H1 (cell line): Measurements from ENCODE around the gene TYRO3. TPM values are rescaled to one million over a fixed set of nuclear protein-coding genes. Genes with fewer than 3 reads are reported as not detected.
A peak's percentile ranks its signal among the peaks of the same experiment; 100 is the strongest.

ENCODE experiments used
- CTCF ChIA-PET: fragments of 300-600 bp; sonication (Branson Sonifier 250); formaldehyde crosslinking; loops from one replicate; lab custom pipeline; 2021; ENCODE audit not compliant: partially characterized antibody; lab: Charles Lee
- POLR2A ChIA-PET: fragments of 300-600 bp; sonication (Branson Sonifier 250); formaldehyde crosslinking; loops from one replicate; lab custom pipeline; 2021; ENCODE audit warnings: inconsistent platforms; ENCODE audit not compliant: partially characterized antibody; lab: Charles Lee
- DNase-seq, 2 experiments: peaks; one replicate each; pipeline versions ENCODE4 v3.0.0 to v3.0.0-alpha.2; 2010 to 2022; ENCODE audit warnings: low spot score in 2 of 2, low read depth in 1 of 2, mixed read lengths in 1 of 2
- FAIRE-seq: peaks from 2 replicates; lab custom pipeline; 2011; peaks lifted over from hg19 to GRCh38; lab: Jason Lieb, UNC
- H2AFZ ChIP-seq: 2 replicates; pipeline ENCODE4 v1.8.1; 2012; ENCODE audit warnings: low read length, inconsistent platforms
- H2AK5ac ChIP-seq: 2 replicates; pipeline ENCODE4 v1.6.1; 2013; ENCODE audit warnings: low read depth, low read length
- H2BK120ac ChIP-seq: replicated peaks from 2 replicates; pipeline ENCODE3; 2013; ENCODE audit warnings: low read depth, low read length, inconsistent platforms
- H2BK12ac ChIP-seq: 2 replicates; pipeline ENCODE4 v1.6.1; 2013; ENCODE audit warnings: low read depth, low read length
- H2BK15ac ChIP-seq: 2 replicates; pipeline ENCODE4 v1.6.1; 2013; ENCODE audit warnings: low read length
- H2BK20ac ChIP-seq: 2 replicates; pipeline ENCODE4 v1.6.1; 2013; ENCODE audit warnings: low read length
- H2BK5ac ChIP-seq: 2 replicates; pipeline ENCODE4 v1.6.1; 2013; ENCODE audit warnings: low read depth, low read length
- H3K14ac ChIP-seq: 2 replicates; pipeline ENCODE4 v1.6.1; 2013; ENCODE audit warnings: inconsistent platforms; ENCODE audit not compliant: insufficient read length
- H3K18ac ChIP-seq: 2 replicates; pipeline ENCODE4 v1.6.1; 2013; ENCODE audit warnings: low read length; ENCODE audit errors: extremely low read depth
- H3K23ac ChIP-seq: 2 replicates; pipeline ENCODE4 v1.6.1; 2013; ENCODE audit warnings: inconsistent platforms; ENCODE audit not compliant: insufficient read length
- H3K23me2 ChIP-seq: 2 replicates; pipeline ENCODE4 v1.6.1; 2013; ENCODE audit warnings: low read depth, low read length
- H3K27ac ChIP-seq: 2 replicates; pipeline ENCODE4 v1.6.1; 2011; ENCODE audit warnings: low read depth, low read length, inconsistent platforms
- H3K27me3 ChIP-seq, 4 experiments: replicated peaks in 1 of 4; 1 replicate in 1 of 4; 2 replicates in 3 of 4; pipeline versions ENCODE4 v1.6.1 to v1.8.1; 2011 to 2013; ENCODE audit warnings: low read length in 3 of 4, mild to moderate bottlenecking in 3 of 4, inconsistent platforms in 2 of 4, mixed read lengths in 2 of 4, moderate library complexity in 1 of 4; ENCODE audit not compliant: control insufficient read depth in 3 of 4, insufficient read depth in 3 of 4; ENCODE audit errors: extremely low read depth in 1 of 4
- H3K36me3 ChIP-seq, 4 experiments: 2 replicates each; pipeline versions ENCODE4 v1.6.1 to v1.8.1; 2011 to 2013; ENCODE audit warnings: mild to moderate bottlenecking in 4 of 4, low read length in 3 of 4, moderate library complexity in 2 of 4, control low read depth in 1 of 4, inconsistent platforms in 1 of 4; ENCODE audit not compliant: insufficient read depth in 4 of 4, control insufficient read depth in 2 of 4
- H3K4ac ChIP-seq: replicated peaks from 2 replicates; pipeline ENCODE3; 2013; ENCODE audit warnings: low read length, low read depth, mixed read lengths, inconsistent platforms; ENCODE audit not compliant: insufficient read length
- H3K4me1 ChIP-seq, 4 experiments: replicated peaks in 1 of 4; 1 replicate in 1 of 4; 2 replicates in 3 of 4; pipeline versions ENCODE4 v1.6.1 to v1.8.1; 2011 to 2013; ENCODE audit warnings: low read length in 3 of 4, inconsistent platforms in 2 of 4, mixed read lengths in 1 of 4; ENCODE audit not compliant: insufficient read depth in 4 of 4, control insufficient read depth in 3 of 4
- H3K4me2 ChIP-seq, 2 experiments: 2 replicates each; pipeline versions ENCODE4 v1.6.1 to v1.8.1; 2011 to 2013; ENCODE audit warnings: low read depth in 2 of 2, low read length in 2 of 2, control low read depth in 1 of 2, inconsistent platforms in 1 of 2, mild to moderate bottlenecking in 1 of 2; ENCODE audit not compliant: insufficient read depth in 1 of 2
- H3K4me3 ChIP-seq, 4 experiments: fragments of 200-600, 300-600 bp in 1 of 4; sonication (generic), shearing (Covaris generic), sonication (Bioruptor Twin) in 1 of 4; 2 replicates each; pipeline versions ENCODE4 v1.5.1 to v1.8.1; 2011 to 2016; ENCODE audit warnings: low read length in 4 of 4, low read depth in 3 of 4, control low read depth in 2 of 4, inconsistent platforms in 2 of 4, mild to moderate bottlenecking in 2 of 4, mixed read lengths in 1 of 4, moderate library complexity in 1 of 4; ENCODE audit not compliant: insufficient read depth in 2 of 4; ENCODE audit errors: extremely low read depth in 1 of 4
- H3K56ac ChIP-seq: replicated peaks from 2 replicates; pipeline ENCODE3; 2013; ENCODE audit warnings: low read depth, mild to moderate bottlenecking, mixed read lengths, low read length, inconsistent platforms; ENCODE audit not compliant: insufficient read length
- H3K79me1 ChIP-seq: 2 replicates; pipeline ENCODE4 v1.6.1; 2013; ENCODE audit warnings: low read depth, low read length, control low read depth
- H3K79me2 ChIP-seq, 2 experiments: 2 replicates each; pipeline versions ENCODE4 v1.6.1 to v1.8.1; 2012 to 2013; ENCODE audit warnings: low read length in 2 of 2, mild to moderate bottlenecking in 2 of 2, inconsistent platforms in 1 of 2; ENCODE audit not compliant: insufficient read depth in 2 of 2, control insufficient read depth in 1 of 2
- H3K9ac ChIP-seq, 4 experiments: replicated peaks in 1 of 4; 1 replicate in 1 of 4; 2 replicates in 3 of 4; pipeline versions ENCODE4 v1.6.1 to v1.8.1; 2011 to 2013; ENCODE audit warnings: low read depth in 3 of 4, low read length in 3 of 4, control low read depth in 2 of 4, mild to moderate bottlenecking in 2 of 4, moderate library complexity in 2 of 4, inconsistent platforms in 1 of 4; ENCODE audit errors: extremely low read depth in 1 of 4
- H3K9me3 ChIP-seq, 2 experiments: 2 replicates each; pipeline versions ENCODE4 v1.6.1 to v1.8.1; 2012 to 2013; ENCODE audit warnings: mild to moderate bottlenecking in 2 of 2, moderate library complexity in 2 of 2, control low read depth in 1 of 2, inconsistent platforms in 1 of 2, low read depth in 1 of 2, low read length in 1 of 2, mixed read lengths in 1 of 2; ENCODE audit not compliant: insufficient read depth in 2 of 2
- H4K20me1 ChIP-seq, 2 experiments: replicated peaks in 1 of 2; 2 replicates each; pipeline versions ENCODE3 to v1.8.1; 2011 to 2013; ENCODE audit warnings: inconsistent platforms in 2 of 2, low read length in 2 of 2, mild to moderate bottlenecking in 1 of 2; ENCODE audit not compliant: insufficient read depth in 2 of 2, control insufficient read depth in 1 of 2
- H4K5ac ChIP-seq: 2 replicates; pipeline ENCODE4 v1.6.1; 2013; ENCODE audit warnings: low read length, low read depth, mixed read lengths, inconsistent platforms; ENCODE audit not compliant: insufficient read length
- H4K8ac ChIP-seq: 2 replicates; pipeline ENCODE4 v1.8.0; 2013; ENCODE audit warnings: mild to moderate bottlenecking, moderate library complexity, low read length, inconsistent platforms; ENCODE audit not compliant: insufficient read depth; ENCODE audit errors: extremely low read depth
- H4K91ac ChIP-seq: replicated peaks from 2 replicates; pipeline ENCODE3; 2013; ENCODE audit warnings: low read length, mixed read lengths, inconsistent platforms; ENCODE audit not compliant: insufficient read length
- CEBPB ChIP-seq: IDR thresholded peaks from 2 replicates; pipeline ENCODE4 v1.6.1; 2012; ENCODE audit warnings: low read depth, low read length
- HDAC2 ChIP-seq, 2 experiments: fragments of 300-600 bp in 1 of 2; sonication (generic) in 1 of 2; IDR thresholded peaks; 2 replicates each; pipeline ENCODE4 v1.6.1; 2011 to 2012; ENCODE audit warnings: low read depth in 2 of 2, low read length in 2 of 2, mild to moderate bottlenecking in 2 of 2, moderate library complexity in 2 of 2, borderline replicate concordance in 1 of 2, inconsistent platforms in 1 of 2
- WGBS, 2 experiments: shearing (Covaris generic) in 1 of 2; methylation state at CpG; one replicate each; pipeline versions ENCODE4 v1.1.6 to v1.1.7; 2013 to 2015; ENCODE audit warnings: low lambda C conversion rate in 2 of 2, mixed read lengths in 2 of 2, inconsistent platforms in 1 of 2, low coverage in 1 of 2, missing lambda C conversion rate in 1 of 2; ENCODE audit not compliant: insufficient replicate concordance in 2 of 2, insufficient coverage in 1 of 2, insufficient read length in 1 of 2; ENCODE audit errors: extremely low coverage in 1 of 2, missing lambda C conversion rate in 1 of 2; 5-methylcytosine and 5-hydroxymethylcytosine counted together
- polyA plus RNA-seq, 7 experiments: library from polyadenylated mRNA; depleted of rRNA in 3 of 7; stranded (reverse) in 5 of 7; unstranded in 2 of 7; fragments of >200 nt in 5 of 7; fragments of 200-250 nt in 2 of 7; gene quantifications; 1 replicate in 5 of 7; 2 replicates in 1 of 7; 4 replicates in 1 of 7; pipeline versions ENCODE4 v1.2.1 to v1.2.3, GENCODE V29; 2011 to 2013; ENCODE audit warnings: missing spikeins in 2 of 7, mixed read lengths in 2 of 7
- total RNA-seq: library from RNA; stranded (reverse); fragmentation: NEBNext Ultra II Directional; extraction: Animal tissue kit (Norgen Biotek cat#: 25700); gene quantifications from 2 replicates; pipeline ENCODE4 v1.2.1, GENCODE V29; 2021

Gene TYRO3
- total and polyA plus RNA-seq, 2 of the 8 experiments (the other 6 are each of a cell fraction or from before 2014, with no cell fraction given): 82.7 to 98.8 TPM

DNA sequence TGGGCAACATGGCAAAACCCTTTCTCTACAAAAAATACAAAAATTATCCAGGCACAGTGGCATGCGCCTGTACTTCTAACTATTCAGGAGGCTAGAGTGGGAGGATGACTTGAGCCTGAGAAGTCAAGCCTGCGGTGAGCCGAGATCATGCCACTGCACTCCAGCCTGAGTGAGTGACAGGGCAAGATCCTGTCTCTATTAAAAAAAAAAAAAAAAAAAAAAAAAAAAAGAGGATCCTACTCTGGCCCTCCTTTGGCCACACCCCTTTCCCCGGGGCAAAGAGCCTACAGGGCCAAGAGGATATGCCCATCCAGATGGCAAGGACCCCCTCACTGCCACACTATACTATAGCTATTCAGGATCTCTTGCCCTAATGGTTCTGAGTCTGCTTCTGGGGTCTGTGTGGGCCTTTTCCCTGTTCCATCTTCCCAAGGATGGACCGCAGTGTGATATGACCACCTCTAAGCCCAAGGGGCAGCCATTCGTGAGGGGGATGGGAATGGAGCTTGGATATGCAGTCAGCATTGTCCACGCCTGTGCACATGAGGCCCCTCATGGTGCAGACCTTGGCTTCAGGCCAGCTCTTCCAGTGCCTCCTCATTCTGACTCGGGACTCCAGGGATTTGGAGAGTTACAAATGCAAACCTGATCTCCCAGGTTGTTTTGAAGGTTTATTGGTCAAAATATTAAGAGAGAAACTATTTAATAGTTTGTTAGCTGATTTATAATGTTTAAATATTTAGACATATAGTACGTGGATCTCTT lies 7.3 kb downstream of the TYRO3 start:
- no peak overlapping the region for H3K56ac ChIP-seq
- H2AK5ac ChIP-seq: no peak overlapping the region; the same call in 1 of the 2 replicates
- H3K36me3 ChIP-seq: peaks cover 17 to 74% (median 22%) of the 10 kb centered on the region in 4 experiments; a peak in 7 of 8 replicates
- no peaks in the 10 kb centered on the region; the same call in none of the 2 replicates for H3K79me1 ChIP-seq
- H3K79me2 ChIP-seq: 0 out of 4 replicates have a peak, but pooled peaks cover 0 to 3% of the 10 kb centered on the region in 2 experiments
- H3K18ac ChIP-seq: no peak overlapping the region
- H4K8ac ChIP-seq: no peak overlapping the region; the same call in 1 of the 2 replicates
- no peak overlapping the region for H3K27ac ChIP-seq
- no peak overlapping the region for H3K4ac ChIP-seq
- ChIA-PET POLR2A (interaction anchor here (0.6 to 21.2 kb wide), 2 partner anchors 16 to 84 kb away, joined by 3 to 643 read pairs; no protein-coding TSS in a partner anchor), CTCF (interaction anchor here (0.9 kb wide), 1 partner anchor 11 kb away, joined by 3 read pairs; no protein-coding TSS in a partner anchor)
- no peak overlapping the region; a peak in 1 of 4 replicates for H3K4me2 ChIP-seq
- H3K14ac ChIP-seq: no peak overlapping the region
- no peak overlapping the region for H2AFZ ChIP-seq
- 89% methylated on average over 9 of the region's 9 CpGs; no CpG with 5 or more reads in 1 of the 2 experiments for WGBS, 2 experiments
- H2BK120ac ChIP-seq: no peak overlapping the region
- FAIRE-seq (no peak), DNase-seq (no peak)
- H3K9ac ChIP-seq: no peak overlapping the region
- H3K4me3 ChIP-seq: no peak overlapping the region
- H2BK20ac ChIP-seq: peak overlapping the region; percentile 29; the same call in 1 of the 2 replicates
- TF ChIP-seq CEBPB (no peak), HDAC2 (IDR thresholded peaks at IDR 0.05; ENCODE audit: borderline replicate concordance in 1 of 2, low read depth in 2 of 2, low read length in 2 of 2) (no peak)
- no peaks in the 10 kb centered on the region for H4K20me1 ChIP-seq
- H3K23me2 ChIP-seq: no peaks in the 10 kb centered on the region; the same call in none of the 2 replicates
- no peaks in the 10 kb centered on the region for H3K9me3 ChIP-seq
- peak overlapping the region; percentile 80 for H2BK5ac ChIP-seq
- no peak overlapping the region for H3K23ac ChIP-seq
- H4K5ac ChIP-seq: no peak overlapping the region
- H3K27me3 ChIP-seq: no peaks in the 10 kb centered on the region
- peak overlapping the region; percentile 52 for H2BK12ac ChIP-seq
- 0 out of 2 replicates have a peak overlapping the region, but pooled peaks have one; percentile 48 for H2BK15ac ChIP-seq
- peaks cover 26 to 61% (median 53%) of the 10 kb centered on the region in 4 experiments for H3K4me1 ChIP-seq
- H4K91ac ChIP-seq: peak overlapping the region; percentile 32
